Activated CD8-positive, alpha-beta memory T cell treated with anti-CD3 and anti-CD28 coated beads for 48 hours (primary cell): Measurements from ENCODE around the gene RAD23B.
"Not testable (repeated sequence)": the region's sequence is repeated elsewhere in the genome, so short reads cannot be mapped to it uniquely, and the experiment has no call there.

Experiments
- DNase-seq, 3 experiments: peaks; one replicate each; pipeline ENCODE4 v3.0.0-alpha.2; 2020; ENCODE audit warnings: low read depth in 2 of 3, low spot score in 2 of 3

The RAD23B gene

GRCh38 chr9:107282759-107283622, at the start of gene RAD23B:
TSS of gene RAD23B (plus strand) at chr9:107283279. CDS start at chr9:107283630, 351 bp downstream.
- DNase-seq = peak; percentile 97 to 98 (median 98)

GRCh38 chr9:107235765-107236442, 47.2 kb upstream of the RAD23B start:
- DNase-seq = no peak

GRCh38 chr9:107237873-107238272, 45.2 kb upstream of the RAD23B start:
- no peak for DNase-seq

GRCh38 chr9:107239474-107239873, 43.6 kb upstream of the RAD23B start:
- no peak for DNase-seq

- DNase-seq = no peak
Observed at GRCh38 chr9:107240260-107240659, 42.8 kb upstream of the RAD23B start.

- no peak for DNase-seq
Observed at GRCh38 chr9:107242073-107243030, 40.7 kb upstream of the RAD23B start.

GRCh38 chr9:107243742-107244141, 39.3 kb upstream of the RAD23B start:
- DNase-seq = no peak

GRCh38 chr9:107246259-107247254, 36.5 kb upstream of the RAD23B start:
- DNase-seq = no peak

- no peak for DNase-seq
Observed at GRCh38 chr9:107248714-107249113, 34.4 kb upstream of the RAD23B start.

- DNase-seq = no peak
Observed at GRCh38 chr9:107249131-107249533, 33.9 kb upstream of the RAD23B start.

- DNase-seq = no peak
Observed at GRCh38 chr9:107249665-107250285, 33.3 kb upstream of the RAD23B start.

GRCh38 chr9:107251756-107252322, 31.2 kb upstream of the RAD23B start:
- no peak for DNase-seq

GRCh38 chr9:107258919-107259318, 24.2 kb upstream of the RAD23B start:
- no peak for DNase-seq

- not testable (repeated sequence) for DNase-seq
Observed at GRCh38 chr9:107259751-107260313, 23.2 kb upstream of the RAD23B start.

GRCh38 chr9:107260437-107261081, 22.5 kb upstream of the RAD23B start:
- DNase-seq = no peak

- no peak for DNase-seq
Observed at GRCh38 chr9:107261106-107261505, 22.0 kb upstream of the RAD23B start.

GRCh38 chr9:107263289-107263688, 19.8 kb upstream of the RAD23B start:
- no peak for DNase-seq

- DNase-seq = no peak
Observed at GRCh38 chr9:107266624-107267368, 16.3 kb upstream of the RAD23B start.
